Neural crest cell (in vitro differentiated cells): ENCODE measurements around the gene KLHDC4. TPM values are rescaled to one million over a fixed set of nuclear protein-coding genes. Genes with fewer than 3 reads are reported as not detected.
"Not testable (repeated sequence)": the region's sequence is repeated elsewhere in the genome, so short reads cannot be mapped to it uniquely, and the experiment has no call there.

ENCODE experiments used
- DNase-seq: peaks from one replicate; pipeline ENCODE4 v3.0.0; 2021; ENCODE audit warnings: low read depth, mixed read lengths, low spot score
- H3K27ac Mint-ChIP-seq: one replicate; pipeline ENCODE4 v1.8.0; 2021; ENCODE audit warnings: mild to moderate bottlenecking, mixed read lengths; ENCODE audit not compliant: unreplicated experiment
- H3K27me3 Mint-ChIP-seq: 2 replicates; pipeline ENCODE4 v1.8.0; 2021; ENCODE audit warnings: low read depth, mild to moderate bottlenecking, mixed read lengths
- H3K36me3 Mint-ChIP-seq: 2 replicates; pipeline ENCODE4 v1.8.0; 2021; ENCODE audit warnings: low read depth, mild to moderate bottlenecking, mixed read lengths
- H3K4me1 Mint-ChIP-seq: 2 replicates; pipeline ENCODE4 v1.8.0; 2021; ENCODE audit warnings: mixed read lengths
- H3K4me3 Mint-ChIP-seq: one replicate; pipeline ENCODE4 v1.8.0; 2021; ENCODE audit warnings: mild to moderate bottlenecking, mixed read lengths
- H3K9me3 Mint-ChIP-seq: 2 replicates; pipeline ENCODE4 v1.8.0; 2021; ENCODE audit warnings: mixed read lengths
- total RNA-seq: library from RNA; stranded (reverse); gene quantifications from 2 replicates; pipeline ENCODE4 v1.2.1, GENCODE V29; 2021
- TF ChIP-seq, protein P1 (sequence below): fragments of 200-600 bp; sonication (generic); conservative IDR thresholded peaks from 2 replicates; pipeline ENCODE4 v1.5.0; 2021; ENCODE audit warnings: antibody characterized with exemption, mild to moderate bottlenecking

KLHDC4 gene
- total RNA-seq, 1 donor from 2014 or later, result 57.0 TPM

GRCh38 chr16:87729266-87729954 lies 36.4 kb downstream of the KLHDC4 start:
- TF ChIP-seq, protein P1, sequence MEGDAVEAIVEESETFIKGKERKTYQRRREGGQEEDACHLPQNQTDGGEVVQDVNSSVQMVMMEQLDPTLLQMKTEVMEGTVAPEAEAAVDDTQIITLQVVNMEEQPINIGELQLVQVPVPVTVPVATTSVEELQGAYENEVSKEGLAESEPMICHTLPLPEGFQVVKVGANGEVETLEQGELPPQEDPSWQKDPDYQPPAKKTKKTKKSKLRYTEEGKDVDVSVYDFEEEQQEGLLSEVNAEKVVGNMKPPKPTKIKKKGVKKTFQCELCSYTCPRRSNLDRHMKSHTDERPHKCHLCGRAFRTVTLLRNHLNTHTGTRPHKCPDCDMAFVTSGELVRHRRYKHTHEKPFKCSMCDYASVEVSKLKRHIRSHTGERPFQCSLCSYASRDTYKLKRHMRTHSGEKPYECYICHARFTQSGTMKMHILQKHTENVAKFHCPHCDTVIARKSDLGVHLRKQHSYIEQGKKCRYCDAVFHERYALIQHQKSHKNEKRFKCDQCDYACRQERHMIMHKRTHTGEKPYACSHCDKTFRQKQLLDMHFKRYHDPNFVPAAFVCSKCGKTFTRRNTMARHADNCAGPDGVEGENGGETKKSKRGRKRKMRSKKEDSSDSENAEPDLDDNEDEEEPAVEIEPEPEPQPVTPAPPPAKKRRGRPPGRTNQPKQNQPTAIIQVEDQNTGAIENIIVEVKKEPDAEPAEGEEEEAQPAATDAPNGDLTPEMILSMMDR, result no peak
- no peaks in the 10 kb centered on the region for H3K27me3 Mint-ChIP-seq
- H3K4me1 Mint-ChIP-seq, result no peaks in the 10 kb centered on the region
- H3K27ac Mint-ChIP-seq, result no peak overlapping the region
- no peaks in the 10 kb centered on the region for H3K9me3 Mint-ChIP-seq
- no peak overlapping the region for H3K4me3 Mint-ChIP-seq
- H3K36me3 Mint-ChIP-seq, result peaks cover 10% of the 10 kb centered on the region
- no peak for DNase-seq

- H3K27ac Mint-ChIP-seq, result no peak overlapping the region
- H3K27me3 Mint-ChIP-seq, result no peaks in the 10 kb centered on the region
- DNase-seq, result no peak
- TF ChIP-seq, protein P1, result no peak
- peaks cover 3% of the 10 kb centered on the region for H3K4me1 Mint-ChIP-seq
- H3K36me3 Mint-ChIP-seq, result peaks cover 13% of the 10 kb centered on the region
- no peak overlapping the region for H3K4me3 Mint-ChIP-seq
- no peaks in the 10 kb centered on the region for H3K9me3 Mint-ChIP-seq
Observed at GRCh38 chr16:87728026-87728425, 37.8 kb downstream of the KLHDC4 start.

DNA sequence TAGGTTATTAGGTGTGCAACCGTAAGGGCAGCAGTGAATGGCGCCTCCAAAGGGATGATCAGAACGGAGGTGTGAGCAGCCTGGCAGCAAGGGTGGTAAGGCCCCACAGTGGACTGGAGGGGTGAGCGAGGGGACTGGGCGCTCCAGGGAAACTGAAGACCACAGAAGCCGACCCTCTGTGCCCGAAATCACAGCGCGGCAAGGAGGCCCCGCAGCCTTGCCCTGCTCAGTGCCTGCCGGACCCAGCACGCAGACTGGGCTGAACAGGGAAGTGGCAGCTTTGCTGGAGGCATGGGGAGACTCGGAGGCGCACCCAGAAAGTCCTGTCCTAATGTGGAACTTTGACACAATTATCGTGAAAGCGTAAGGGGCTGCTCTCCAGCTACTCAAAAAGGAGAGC lies 38.4 kb downstream of the KLHDC4 start:
- H3K27ac Mint-ChIP-seq, result no peak overlapping the region

DNA sequence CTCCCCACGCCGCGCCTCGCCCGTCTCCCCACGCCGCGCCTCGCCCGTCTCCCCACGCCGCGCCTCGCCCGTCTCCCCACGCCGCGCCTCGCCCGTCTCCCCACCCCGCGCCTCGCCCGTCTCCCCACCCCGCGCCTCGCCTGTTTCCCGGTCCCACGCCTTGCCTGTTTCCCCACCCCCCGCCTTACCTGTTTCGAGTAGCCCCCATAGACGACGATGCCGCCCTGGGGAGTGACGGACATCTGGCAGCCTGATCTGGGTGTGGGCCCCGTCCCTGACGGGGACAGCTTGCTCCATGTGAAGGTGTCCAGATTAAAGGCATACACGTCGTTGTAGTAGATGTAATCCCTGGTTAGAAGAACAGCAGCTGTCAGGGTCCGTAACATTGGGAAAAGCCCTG lies 39.2 kb downstream of the KLHDC4 start:
- Mint-ChIP-seq H3K36me3 (peaks cover 19% of the 10 kb centered on the region), H3K4me1 (peaks cover 12% of the 10 kb centered on the region)
- H3K4me3 Mint-ChIP-seq, H3K27me3 Mint-ChIP-seq, H3K27ac Mint-ChIP-seq, H3K9me3 Mint-ChIP-seq, DNase-seq: not testable (repeated sequence)

More for the DNA sequence above, 38.4 kb downstream of the KLHDC4 start:
- Mint-ChIP-seq H3K9me3 (no peaks in the 10 kb centered on the region), H3K36me3 (peaks cover 14% of the 10 kb centered on the region), H3K27me3 (no peaks in the 10 kb centered on the region), H3K4me3 (no peak overlapping the region), H3K4me1 (peaks cover 4% of the 10 kb centered on the region)
- DNase-seq, result no peak
- TF ChIP-seq, protein P1, result no peak

- Mint-ChIP-seq H3K9me3 (no peaks in the 10 kb centered on the region), H3K27me3 (no peaks in the 10 kb centered on the region), H3K27ac (no peak overlapping the region), H3K4me1 (peaks cover 13% of the 10 kb centered on the region), H3K36me3 (peaks cover 14% of the 10 kb centered on the region), H3K4me3 (no peak overlapping the region)
- DNase-seq, result no peak
- TF ChIP-seq, protein P1, result no peak
Observed at GRCh38 chr16:87725596-87726235, 40.1 kb downstream of the KLHDC4 start.
